H1 (cell line): Measurements from ENCODE around the gene CXCL5. TPM values are rescaled to one million over a fixed set of nuclear protein-coding genes. Genes with fewer than 3 reads are reported as not detected.

Source experiments
- CTCF ChIA-PET: fragments of 300-600 bp; sonication (Branson Sonifier 250); formaldehyde crosslinking; loops from one replicate; lab custom pipeline; 2021; ENCODE audit not compliant: partially characterized antibody; lab: Charles Lee
- POLR2A ChIA-PET: fragments of 300-600 bp; sonication (Branson Sonifier 250); formaldehyde crosslinking; loops from one replicate; lab custom pipeline; 2021; ENCODE audit warnings: inconsistent platforms; ENCODE audit not compliant: partially characterized antibody; lab: Charles Lee
- DNase-seq, 2 experiments: peaks; one replicate each; pipeline versions ENCODE4 v3.0.0 to v3.0.0-alpha.2; 2010 to 2022; ENCODE audit warnings: low spot score in 2 of 2, low read depth in 1 of 2, mixed read lengths in 1 of 2
- FAIRE-seq: peaks from 2 replicates; lab custom pipeline; 2011; peaks lifted over from hg19 to GRCh38; lab: Jason Lieb, UNC
- H2AFZ ChIP-seq: 2 replicates; pipeline ENCODE4 v1.8.1; 2012; ENCODE audit warnings: low read length, inconsistent platforms
- H2AK5ac ChIP-seq: 2 replicates; pipeline ENCODE4 v1.6.1; 2013; ENCODE audit warnings: low read depth, low read length
- H2BK120ac ChIP-seq: replicated peaks from 2 replicates; pipeline ENCODE3; 2013; ENCODE audit warnings: low read depth, low read length, inconsistent platforms
- H2BK12ac ChIP-seq: 2 replicates; pipeline ENCODE4 v1.6.1; 2013; ENCODE audit warnings: low read depth, low read length
- H2BK15ac ChIP-seq: 2 replicates; pipeline ENCODE4 v1.6.1; 2013; ENCODE audit warnings: low read length
- H2BK20ac ChIP-seq: 2 replicates; pipeline ENCODE4 v1.6.1; 2013; ENCODE audit warnings: low read length
- H2BK5ac ChIP-seq: 2 replicates; pipeline ENCODE4 v1.6.1; 2013; ENCODE audit warnings: low read depth, low read length
- H3K14ac ChIP-seq: 2 replicates; pipeline ENCODE4 v1.6.1; 2013; ENCODE audit warnings: inconsistent platforms; ENCODE audit not compliant: insufficient read length
- H3K18ac ChIP-seq: 2 replicates; pipeline ENCODE4 v1.6.1; 2013; ENCODE audit warnings: low read length; ENCODE audit errors: extremely low read depth
- H3K23ac ChIP-seq: 2 replicates; pipeline ENCODE4 v1.6.1; 2013; ENCODE audit warnings: inconsistent platforms; ENCODE audit not compliant: insufficient read length
- H3K23me2 ChIP-seq: 2 replicates; pipeline ENCODE4 v1.6.1; 2013; ENCODE audit warnings: low read depth, low read length
- H3K27ac ChIP-seq: 2 replicates; pipeline ENCODE4 v1.6.1; 2011; ENCODE audit warnings: low read depth, low read length, inconsistent platforms
- H3K27me3 ChIP-seq, 4 experiments: replicated peaks in 1 of 4; 1 replicate in 1 of 4; 2 replicates in 3 of 4; pipeline versions ENCODE4 v1.6.1 to v1.8.1; 2011 to 2013; ENCODE audit warnings: low read length in 3 of 4, mild to moderate bottlenecking in 3 of 4, inconsistent platforms in 2 of 4, mixed read lengths in 2 of 4, moderate library complexity in 1 of 4; ENCODE audit not compliant: control insufficient read depth in 3 of 4, insufficient read depth in 3 of 4; ENCODE audit errors: extremely low read depth in 1 of 4
- H3K36me3 ChIP-seq, 4 experiments: 2 replicates each; pipeline versions ENCODE4 v1.6.1 to v1.8.1; 2011 to 2013; ENCODE audit warnings: mild to moderate bottlenecking in 4 of 4, low read length in 3 of 4, moderate library complexity in 2 of 4, control low read depth in 1 of 4, inconsistent platforms in 1 of 4; ENCODE audit not compliant: insufficient read depth in 4 of 4, control insufficient read depth in 2 of 4
- H3K4ac ChIP-seq: replicated peaks from 2 replicates; pipeline ENCODE3; 2013; ENCODE audit warnings: low read length, low read depth, mixed read lengths, inconsistent platforms; ENCODE audit not compliant: insufficient read length
- H3K4me1 ChIP-seq, 4 experiments: replicated peaks in 1 of 4; 1 replicate in 1 of 4; 2 replicates in 3 of 4; pipeline versions ENCODE4 v1.6.1 to v1.8.1; 2011 to 2013; ENCODE audit warnings: low read length in 3 of 4, inconsistent platforms in 2 of 4, mixed read lengths in 1 of 4; ENCODE audit not compliant: insufficient read depth in 4 of 4, control insufficient read depth in 3 of 4
- H3K4me2 ChIP-seq, 2 experiments: 2 replicates each; pipeline versions ENCODE4 v1.6.1 to v1.8.1; 2011 to 2013; ENCODE audit warnings: low read depth in 2 of 2, low read length in 2 of 2, control low read depth in 1 of 2, inconsistent platforms in 1 of 2, mild to moderate bottlenecking in 1 of 2; ENCODE audit not compliant: insufficient read depth in 1 of 2
- H3K4me3 ChIP-seq, 4 experiments: fragments of 200-600, 300-600 bp in 1 of 4; sonication (generic), shearing (Covaris generic), sonication (Bioruptor Twin) in 1 of 4; 2 replicates each; pipeline versions ENCODE4 v1.5.1 to v1.8.1; 2011 to 2016; ENCODE audit warnings: low read length in 4 of 4, low read depth in 3 of 4, control low read depth in 2 of 4, inconsistent platforms in 2 of 4, mild to moderate bottlenecking in 2 of 4, mixed read lengths in 1 of 4, moderate library complexity in 1 of 4; ENCODE audit not compliant: insufficient read depth in 2 of 4; ENCODE audit errors: extremely low read depth in 1 of 4
- H3K56ac ChIP-seq: replicated peaks from 2 replicates; pipeline ENCODE3; 2013; ENCODE audit warnings: low read depth, mild to moderate bottlenecking, mixed read lengths, low read length, inconsistent platforms; ENCODE audit not compliant: insufficient read length
- H3K79me1 ChIP-seq: 2 replicates; pipeline ENCODE4 v1.6.1; 2013; ENCODE audit warnings: low read depth, low read length, control low read depth
- H3K79me2 ChIP-seq, 2 experiments: 2 replicates each; pipeline versions ENCODE4 v1.6.1 to v1.8.1; 2012 to 2013; ENCODE audit warnings: low read length in 2 of 2, mild to moderate bottlenecking in 2 of 2, inconsistent platforms in 1 of 2; ENCODE audit not compliant: insufficient read depth in 2 of 2, control insufficient read depth in 1 of 2
- H3K9ac ChIP-seq, 4 experiments: replicated peaks in 1 of 4; 1 replicate in 1 of 4; 2 replicates in 3 of 4; pipeline versions ENCODE4 v1.6.1 to v1.8.1; 2011 to 2013; ENCODE audit warnings: low read depth in 3 of 4, low read length in 3 of 4, control low read depth in 2 of 4, mild to moderate bottlenecking in 2 of 4, moderate library complexity in 2 of 4, inconsistent platforms in 1 of 4; ENCODE audit errors: extremely low read depth in 1 of 4
- H3K9me3 ChIP-seq, 2 experiments: 2 replicates each; pipeline versions ENCODE4 v1.6.1 to v1.8.1; 2012 to 2013; ENCODE audit warnings: mild to moderate bottlenecking in 2 of 2, moderate library complexity in 2 of 2, control low read depth in 1 of 2, inconsistent platforms in 1 of 2, low read depth in 1 of 2, low read length in 1 of 2, mixed read lengths in 1 of 2; ENCODE audit not compliant: insufficient read depth in 2 of 2
- H4K20me1 ChIP-seq, 2 experiments: replicated peaks in 1 of 2; 2 replicates each; pipeline versions ENCODE3 to v1.8.1; 2011 to 2013; ENCODE audit warnings: inconsistent platforms in 2 of 2, low read length in 2 of 2, mild to moderate bottlenecking in 1 of 2; ENCODE audit not compliant: insufficient read depth in 2 of 2, control insufficient read depth in 1 of 2
- H4K5ac ChIP-seq: 2 replicates; pipeline ENCODE4 v1.6.1; 2013; ENCODE audit warnings: low read length, low read depth, mixed read lengths, inconsistent platforms; ENCODE audit not compliant: insufficient read length
- H4K8ac ChIP-seq: 2 replicates; pipeline ENCODE4 v1.8.0; 2013; ENCODE audit warnings: mild to moderate bottlenecking, moderate library complexity, low read length, inconsistent platforms; ENCODE audit not compliant: insufficient read depth; ENCODE audit errors: extremely low read depth
- H4K91ac ChIP-seq: replicated peaks from 2 replicates; pipeline ENCODE3; 2013; ENCODE audit warnings: low read length, mixed read lengths, inconsistent platforms; ENCODE audit not compliant: insufficient read length
- RBBP5 ChIP-seq: IDR thresholded peaks from 2 replicates; pipeline ENCODE4 v1.7.1; 2012; ENCODE audit warnings: low read depth, mild to moderate bottlenecking, inconsistent platforms, low read length, moderate library complexity, borderline replicate concordance
- WGBS, 2 experiments: shearing (Covaris generic) in 1 of 2; methylation state at CpG; one replicate each; pipeline versions ENCODE4 v1.1.6 to v1.1.7; 2013 to 2015; ENCODE audit warnings: low lambda C conversion rate in 2 of 2, mixed read lengths in 2 of 2, inconsistent platforms in 1 of 2, low coverage in 1 of 2, missing lambda C conversion rate in 1 of 2; ENCODE audit not compliant: insufficient replicate concordance in 2 of 2, insufficient coverage in 1 of 2, insufficient read length in 1 of 2; ENCODE audit errors: extremely low coverage in 1 of 2, missing lambda C conversion rate in 1 of 2; 5-methylcytosine and 5-hydroxymethylcytosine counted together
- polyA plus RNA-seq, 7 experiments: library from polyadenylated mRNA; depleted of rRNA in 3 of 7; stranded (reverse) in 5 of 7; unstranded in 2 of 7; fragments of >200 nt in 5 of 7; fragments of 200-250 nt in 2 of 7; gene quantifications; 1 replicate in 5 of 7; 2 replicates in 1 of 7; 4 replicates in 1 of 7; pipeline versions ENCODE4 v1.2.1 to v1.2.3, GENCODE V29; 2011 to 2013; ENCODE audit warnings: missing spikeins in 2 of 7, mixed read lengths in 2 of 7
- total RNA-seq: library from RNA; stranded (reverse); fragmentation: NEBNext Ultra II Directional; extraction: Animal tissue kit (Norgen Biotek cat#: 25700); gene quantifications from 2 replicates; pipeline ENCODE4 v1.2.1, GENCODE V29; 2021

Gene CXCL5
- total and polyA plus RNA-seq, 2 of the 8 experiments (the other 6 are each of a cell fraction or from before 2014, with no cell fraction given) = 10.9 to 15.6 TPM

DNA sequence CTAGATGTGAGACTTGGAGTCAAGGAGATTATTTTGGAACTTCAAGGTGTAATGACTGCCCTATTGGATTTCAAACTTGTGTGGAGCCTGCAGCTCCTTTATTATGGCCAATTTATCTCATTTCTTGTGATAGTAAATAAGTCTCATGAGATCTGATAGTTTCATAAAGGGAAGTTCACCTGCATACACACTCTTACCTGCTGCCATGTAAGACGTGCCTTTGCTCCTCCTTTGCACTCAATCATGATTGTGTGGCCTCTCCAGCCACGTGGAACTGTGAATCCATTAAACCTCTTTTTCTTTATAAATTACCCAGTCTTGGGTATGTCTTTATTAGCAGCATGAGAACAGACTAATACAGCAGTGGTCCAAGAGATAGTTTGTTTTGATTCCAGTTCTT, 35.8 kb downstream of the CXCL5 start:
- Histone ChIP-seq H3K4me1 (0 out of 7 replicates have a peak, but pooled peaks cover 0 to 1% (median 0%) of the 10 kb centered on the region in 4 experiments), H3K79me2 (no peaks in the 10 kb centered on the region), H2BK20ac (no peak overlapping the region), H3K27ac (no peak overlapping the region), H4K5ac (no peak overlapping the region), H2BK120ac (no peak overlapping the region), H3K23ac (no peak overlapping the region), H3K56ac (no peak overlapping the region), H4K20me1 (no peaks in the 10 kb centered on the region), H3K9ac (no peak overlapping the region), H3K9me3 (peaks cover 14 to 15% of the 10 kb centered on the region in 2 experiments), H2BK15ac (no peak overlapping the region), H3K27me3 (no peaks in the 10 kb centered on the region; a peak in 1 of 7 replicates), H4K91ac (no peak overlapping the region), H3K14ac (no peak overlapping the region), H3K4me3 (no peak overlapping the region), H2BK5ac (no peak overlapping the region), H3K36me3 (no peaks in the 10 kb centered on the region; a peak in 1 of 8 replicates), H3K18ac (no peak overlapping the region), H3K79me1 (no peaks in the 10 kb centered on the region), H3K23me2 (no peaks in the 10 kb centered on the region), H3K4ac (no peak overlapping the region), H3K4me2 (no peak overlapping the region), H2AK5ac (no peak overlapping the region), H2BK12ac (no peak overlapping the region), H4K8ac (no peak overlapping the region), H2AFZ (no peak overlapping the region)
- FAIRE-seq (no peak), DNase-seq (no peak)
- POLR2A ChIA-PET = no interaction called here
- WGBS, 2 experiments = 85% methylated on average over 2 of the region's 2 CpGs; no CpG with 5 or more reads in 1 of the 2 experiments
- CTCF ChIA-PET = interaction anchor here (0.7 to 1.0 kb wide), 4 partner anchors 9 to 637 kb away, joined by 3 to 4 read pairs (median 3); partner anchors contain the start of gene CXCL2
- no peak for TF ChIP-seq RBBP5
